H9 (cell line): ENCODE data around the gene FAR1. TPM values are rescaled to one million over a fixed set of nuclear protein-coding genes. Genes with fewer than 3 reads are reported as not detected.

Source experiments
- DNase-seq: peaks from one replicate; pipeline ENCODE4 v3.0.0-alpha.2; 2017
- H2AFZ ChIP-seq: one replicate; pipeline ENCODE4 v1.6.1; 2013; ENCODE audit warnings: mild to moderate bottlenecking, low read length, control low read depth, moderate library complexity
- H2AK5ac ChIP-seq: 2 replicates; pipeline ENCODE4 v1.6.1; 2013; ENCODE audit warnings: low read length, control low read depth, mixed read lengths; ENCODE audit not compliant: insufficient read length
- H2BK120ac ChIP-seq: one replicate; pipeline ENCODE4 v1.6.1; 2013; ENCODE audit warnings: low read depth, mild to moderate bottlenecking, low read length, control low read depth, inconsistent platforms; ENCODE audit not compliant: poor library complexity, severe bottlenecking
- H2BK12ac ChIP-seq: 2 replicates; pipeline ENCODE4 v1.6.1; 2013; ENCODE audit warnings: low read length, control low read depth, mixed read lengths, low read depth; ENCODE audit not compliant: insufficient read length
- H2BK15ac ChIP-seq: 2 replicates; pipeline ENCODE4 v1.6.1; 2013; ENCODE audit warnings: low read depth, low read length, control low read depth
- H2BK20ac ChIP-seq: one replicate; pipeline ENCODE4 v1.6.1; 2013; ENCODE audit warnings: low read depth, mild to moderate bottlenecking, low read length, control low read depth, inconsistent platforms; ENCODE audit not compliant: poor library complexity, severe bottlenecking
- H2BK5ac ChIP-seq: 2 replicates; pipeline ENCODE4 v1.6.1; 2013; ENCODE audit warnings: low read length, control low read depth, mixed read lengths; ENCODE audit not compliant: insufficient read length
- H3K14ac ChIP-seq: 2 replicates; pipeline ENCODE4 v1.6.1; 2013; ENCODE audit warnings: low read length, control low read depth; ENCODE audit not compliant: insufficient read depth
- H3K18ac ChIP-seq: 2 replicates; pipeline ENCODE4 v1.6.1; 2013; ENCODE audit warnings: low read depth, mild to moderate bottlenecking, mixed read lengths, low read length, control low read depth; ENCODE audit not compliant: insufficient read length
- H3K23ac ChIP-seq: 2 replicates; pipeline ENCODE4 v1.6.1; 2013; ENCODE audit warnings: low read length, control low read depth, mixed read lengths, low read depth; ENCODE audit not compliant: insufficient read length
- H3K23me2 ChIP-seq: 2 replicates; pipeline ENCODE4 v1.6.1; 2013; ENCODE audit warnings: low read depth, mild to moderate bottlenecking, mixed read lengths, low read length, control low read depth; ENCODE audit not compliant: insufficient read length, poor library complexity, severe bottlenecking
- H3K27ac ChIP-seq: 2 replicates; pipeline ENCODE4 v1.5.1; 2013; ENCODE audit warnings: low read length, control low read depth, mixed read lengths, low read depth; ENCODE audit not compliant: insufficient read length
- H3K27me3 ChIP-seq: 2 replicates; pipeline ENCODE4 v1.6.1; 2013; ENCODE audit warnings: low read length, control low read depth, inconsistent platforms; ENCODE audit not compliant: insufficient read depth
- H3K4ac ChIP-seq: 2 replicates; pipeline ENCODE4 v1.6.1; 2013; ENCODE audit warnings: low read depth, mild to moderate bottlenecking, control low read depth, inconsistent platforms, low read length, moderate library complexity
- H3K4me1 ChIP-seq: 2 replicates; pipeline ENCODE4 v1.6.1; 2013; ENCODE audit warnings: low read length, control low read depth, inconsistent platforms; ENCODE audit not compliant: insufficient read depth
- H3K4me2 ChIP-seq: 2 replicates; pipeline ENCODE4 v1.6.1; 2013; ENCODE audit warnings: low read length, control low read depth, mixed read lengths; ENCODE audit not compliant: insufficient read length, insufficient read depth
- H3K56ac ChIP-seq: 2 replicates; pipeline ENCODE4 v1.6.1; 2013; ENCODE audit warnings: low read depth, mild to moderate bottlenecking, mixed read lengths, low read length, control low read depth; ENCODE audit not compliant: insufficient read length
- H3K79me1 ChIP-seq: 2 replicates; pipeline ENCODE4 v1.6.1; 2013; ENCODE audit warnings: low read depth, mild to moderate bottlenecking, moderate library complexity, low read length, control low read depth, inconsistent platforms; ENCODE audit not compliant: insufficient read depth, poor library complexity, severe bottlenecking
- H3K79me2 ChIP-seq: 2 replicates; pipeline ENCODE4 v1.6.1; 2013; ENCODE audit warnings: low read length, control low read depth, inconsistent platforms; ENCODE audit not compliant: insufficient read depth
- H3K9ac ChIP-seq: 2 replicates; pipeline ENCODE4 v1.6.1; 2013; ENCODE audit warnings: low read length, control low read depth, mixed read lengths; ENCODE audit not compliant: insufficient read length; ENCODE audit errors: extremely low read depth
- H3K9me3 ChIP-seq: one replicate; pipeline ENCODE4 v1.6.1; 2013; ENCODE audit warnings: low read depth, low read length, inconsistent platforms; ENCODE audit not compliant: control insufficient read depth
- H3T11ph ChIP-seq: one replicate; pipeline ENCODE4 v1.6.1; 2013; ENCODE audit warnings: mild to moderate bottlenecking, low read length, control low read depth, inconsistent platforms
- H4K20me1 ChIP-seq: one replicate; pipeline ENCODE4 v1.6.1; 2013; ENCODE audit not compliant: control insufficient read depth, insufficient read length, insufficient read depth
- H4K5ac ChIP-seq: 2 replicates; pipeline ENCODE4 v1.6.1; 2013; ENCODE audit warnings: low read depth, mild to moderate bottlenecking, mixed read lengths, low read length, control low read depth; ENCODE audit not compliant: insufficient read length
- H4K8ac ChIP-seq: replicated peaks from 2 replicates; pipeline ENCODE4 v1.6.1; 2013; ENCODE audit warnings: low read length, control low read depth, mixed read lengths, low read depth; ENCODE audit not compliant: insufficient read length
- H4K91ac ChIP-seq: 2 replicates; pipeline ENCODE4 v1.6.1; 2013; ENCODE audit warnings: low read depth, mild to moderate bottlenecking, moderate library complexity, mixed read lengths, low read length, control low read depth; ENCODE audit not compliant: insufficient read length
- H3K27ac Mint-ChIP-seq, 3 experiments: 2 replicates in 2 of 3; 3 replicates in 1 of 3; pipeline ENCODE4 v1.8.0; 2020 to 2021; ENCODE audit warnings: mixed read lengths in 3 of 3, mild to moderate bottlenecking in 1 of 3, moderate library complexity in 1 of 3
- H3K27me3 Mint-ChIP-seq: 2 replicates; pipeline ENCODE4 v1.8.0; 2021; ENCODE audit warnings: low read depth, mild to moderate bottlenecking, moderate library complexity, mixed read lengths
- H3K36me3 Mint-ChIP-seq, 3 experiments: 2 replicates in 2 of 3; 3 replicates in 1 of 3; pipeline ENCODE4 v1.8.0; 2020 to 2021; ENCODE audit warnings: low read depth in 3 of 3, mixed read lengths in 3 of 3; ENCODE audit not compliant: insufficient read depth in 1 of 3
- H3K4me1 Mint-ChIP-seq, 2 experiments: 2 replicates each; pipeline ENCODE4 v1.8.0; 2020; ENCODE audit warnings: mixed read lengths in 2 of 2
- H3K4me3 Mint-ChIP-seq, 2 experiments: 2 replicates in 1 of 2; 3 replicates in 1 of 2; pipeline ENCODE4 v1.8.0; 2020 to 2021; ENCODE audit warnings: mild to moderate bottlenecking in 2 of 2, mixed read lengths in 2 of 2, moderate library complexity in 1 of 2
- H3K9me3 Mint-ChIP-seq, 2 experiments: 2 replicates in 1 of 2; 3 replicates in 1 of 2; pipeline ENCODE4 v1.8.0; 2020; ENCODE audit warnings: mild to moderate bottlenecking in 2 of 2, mixed read lengths in 2 of 2, moderate library complexity in 1 of 2
- CTCF ChIP-seq: fragments of 200-600 bp; sonication (generic); conservative IDR thresholded peaks from 3 replicates; pipeline ENCODE4 v1.8.0; 2021; ENCODE audit warnings: antibody characterized with exemption, mild to moderate bottlenecking
- WGBS: extraction: QIAGEN DNeasy Blood & Tissue Kit; methylation state at CpG from one replicate; pipeline ENCODE4 v1.1.7; 2013; ENCODE audit warnings: missing lambda C conversion rate, low lambda C conversion rate, mixed read lengths; ENCODE audit not compliant: insufficient read length; ENCODE audit errors: extremely low coverage; 5-methylcytosine and 5-hydroxymethylcytosine counted together
- total RNA-seq: library from RNA; stranded (reverse); gene quantifications from 2 replicates; pipeline ENCODE4 v1.2.1, GENCODE V29; 2021

FAR1 gene
- total RNA-seq, 1 experiment from 2014 or later: 72.5 TPM

GRCh38 chr11:13647391-13647790, 21.1 kb upstream of the FAR1 start:
- Histone ChIP-seq H4K5ac (no peak overlapping the region), H3K4me1 (no peaks in the 10 kb centered on the region), H3K23me2 (no peaks in the 10 kb centered on the region), H2BK15ac (no peak overlapping the region), H3K56ac (no peak overlapping the region), H3K14ac (no peak overlapping the region), H3K4me2 (no peak overlapping the region), H3K18ac (no peak overlapping the region), H3T11ph (no peak overlapping the region), H2AFZ (no peak overlapping the region), H3K79me1 (no peaks in the 10 kb centered on the region), H3K9me3 (no peaks in the 10 kb centered on the region), H3K4ac (no peak overlapping the region), H4K20me1 (no peaks in the 10 kb centered on the region), H2BK5ac (no peak overlapping the region), H3K79me2 (no peaks in the 10 kb centered on the region), H2AK5ac (no peak overlapping the region), H3K9ac (no peak overlapping the region), H3K23ac (no peak overlapping the region), H2BK120ac (no peak overlapping the region), H3K27me3 (no peaks in the 10 kb centered on the region), H2BK12ac (no peak overlapping the region), H4K91ac (no peak overlapping the region), H2BK20ac (no peak overlapping the region), H4K8ac (no peak overlapping the region), H3K27ac (no peak overlapping the region)
- Mint-ChIP-seq H3K27me3 (peaks cover 3% of the 10 kb centered on the region; the same call in 1 of the 2 replicates), H3K27ac (no peak overlapping the region), H3K36me3 (peaks cover 0 to 4% (median 0%) of the 10 kb centered on the region in 3 experiments; a peak in 1 of 7 replicates), H3K4me1 (peaks cover 6 to 11% of the 10 kb centered on the region in 2 experiments; a peak in 3 of 4 replicates), H3K9me3 (no peaks in the 10 kb centered on the region; a peak in 2 of 5 replicates), H3K4me3 (no peak overlapping the region)
- TF ChIP-seq CTCF: no peak
- DNase-seq: no peak
- WGBS: no CpG with 5 or more reads among the region's 3 CpGs
